GM12874 (cell line): ENCODE results near the gene OR52I2.

Experiments
- TF ChIP-seq, protein P1 (sequence below): IDR thresholded peaks from 2 replicates; pipeline ENCODE4 v1.5.1; 2011; ENCODE audit warnings: low read depth, mild to moderate bottlenecking, control low read depth, low read length, moderate library complexity; ENCODE audit not compliant: insufficient read depth

OR52I2 gene

DNA sequence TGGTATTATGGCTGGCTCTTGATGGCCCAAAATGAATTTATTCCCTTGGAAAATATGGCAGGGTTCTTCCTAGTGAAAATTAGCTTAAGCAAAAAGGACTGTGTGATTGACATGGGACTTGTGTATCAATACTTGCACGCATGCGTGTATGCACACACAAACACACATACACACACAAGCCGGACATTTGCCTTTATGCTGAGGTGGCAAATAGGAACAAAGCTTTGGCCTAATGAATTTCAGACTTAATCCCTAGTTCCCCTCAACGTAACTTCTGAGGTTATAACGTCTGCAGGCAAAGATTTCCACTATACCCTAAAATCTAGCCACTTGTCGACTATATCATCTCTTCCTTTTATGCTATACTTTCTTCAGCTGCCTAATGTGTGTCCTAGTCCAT, 2.9 kb upstream of the OR52I2 start:
- TF ChIP-seq, protein P1, sequence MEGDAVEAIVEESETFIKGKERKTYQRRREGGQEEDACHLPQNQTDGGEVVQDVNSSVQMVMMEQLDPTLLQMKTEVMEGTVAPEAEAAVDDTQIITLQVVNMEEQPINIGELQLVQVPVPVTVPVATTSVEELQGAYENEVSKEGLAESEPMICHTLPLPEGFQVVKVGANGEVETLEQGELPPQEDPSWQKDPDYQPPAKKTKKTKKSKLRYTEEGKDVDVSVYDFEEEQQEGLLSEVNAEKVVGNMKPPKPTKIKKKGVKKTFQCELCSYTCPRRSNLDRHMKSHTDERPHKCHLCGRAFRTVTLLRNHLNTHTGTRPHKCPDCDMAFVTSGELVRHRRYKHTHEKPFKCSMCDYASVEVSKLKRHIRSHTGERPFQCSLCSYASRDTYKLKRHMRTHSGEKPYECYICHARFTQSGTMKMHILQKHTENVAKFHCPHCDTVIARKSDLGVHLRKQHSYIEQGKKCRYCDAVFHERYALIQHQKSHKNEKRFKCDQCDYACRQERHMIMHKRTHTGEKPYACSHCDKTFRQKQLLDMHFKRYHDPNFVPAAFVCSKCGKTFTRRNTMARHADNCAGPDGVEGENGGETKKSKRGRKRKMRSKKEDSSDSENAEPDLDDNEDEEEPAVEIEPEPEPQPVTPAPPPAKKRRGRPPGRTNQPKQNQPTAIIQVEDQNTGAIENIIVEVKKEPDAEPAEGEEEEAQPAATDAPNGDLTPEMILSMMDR: no peak

DNA sequence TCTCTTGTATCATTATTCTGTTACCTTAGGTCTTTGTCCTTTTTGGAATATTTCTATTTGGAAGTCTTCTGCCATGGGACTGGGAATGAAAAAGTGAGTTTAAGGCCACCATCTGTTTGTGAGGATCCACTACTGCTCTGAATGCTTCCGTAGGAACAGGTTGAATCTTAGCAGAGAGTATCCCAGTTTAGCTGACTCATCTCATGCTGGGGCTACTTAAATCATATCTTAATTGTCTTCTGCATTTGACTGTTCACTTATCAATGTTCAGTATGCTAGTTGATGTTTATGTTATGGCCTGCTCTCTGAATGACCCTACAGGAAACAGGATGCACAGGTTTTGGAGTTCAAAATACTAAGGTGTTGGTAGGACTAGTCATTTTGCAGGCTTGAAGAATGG, 1.4 kb upstream of the OR52I2 start:
- TF ChIP-seq, protein P1: no peak

DNA sequence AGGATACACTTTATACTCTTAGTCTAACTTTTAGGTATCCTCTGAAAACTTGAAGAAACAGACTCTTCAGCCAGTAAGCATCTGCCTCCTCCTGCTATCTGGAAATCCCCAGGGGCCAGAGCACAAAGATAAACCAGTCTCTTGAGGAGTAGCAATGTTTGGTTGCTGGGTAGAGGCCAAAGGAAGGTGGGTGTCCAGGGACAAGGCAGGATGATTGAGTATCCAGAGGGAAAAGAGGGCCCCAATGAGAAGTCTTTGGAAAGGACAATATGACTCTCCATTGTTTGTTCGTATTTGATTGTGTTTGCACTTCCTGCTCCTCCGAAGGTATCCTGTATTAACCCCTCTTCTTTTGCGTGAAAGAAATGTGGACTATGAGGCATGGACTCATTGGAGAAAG, 7.5 kb downstream of the OR52I2 start:
- TF ChIP-seq, protein P1: no peak

DNA sequence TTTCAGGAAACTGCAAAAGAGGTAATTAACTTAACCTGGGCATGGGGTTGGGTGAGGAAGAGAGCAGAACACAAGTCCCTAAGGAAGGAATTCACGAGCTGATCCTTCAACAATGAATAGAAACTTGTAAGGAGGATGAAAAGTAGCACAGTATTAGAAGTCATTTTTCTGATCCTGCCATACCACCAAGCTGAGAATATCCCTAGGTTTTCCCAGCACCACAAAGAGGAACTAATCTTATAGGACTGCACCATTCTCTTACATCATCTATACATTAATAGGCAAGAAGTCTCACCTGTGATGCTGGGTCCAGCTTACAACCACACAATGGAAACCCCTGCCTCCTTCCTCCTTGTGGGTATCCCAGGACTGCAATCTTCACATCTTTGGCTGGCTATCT, 12.2 kb downstream of the OR52I2 start, which contains the start of gene OR52I1:
TSS of gene OR52I1 (plus strand) at position 301 of the 400 bp plus-strand sequence. CDS start at position 301, 0 bp downstream.
- TF ChIP-seq, protein P1: no peak

DNA sequence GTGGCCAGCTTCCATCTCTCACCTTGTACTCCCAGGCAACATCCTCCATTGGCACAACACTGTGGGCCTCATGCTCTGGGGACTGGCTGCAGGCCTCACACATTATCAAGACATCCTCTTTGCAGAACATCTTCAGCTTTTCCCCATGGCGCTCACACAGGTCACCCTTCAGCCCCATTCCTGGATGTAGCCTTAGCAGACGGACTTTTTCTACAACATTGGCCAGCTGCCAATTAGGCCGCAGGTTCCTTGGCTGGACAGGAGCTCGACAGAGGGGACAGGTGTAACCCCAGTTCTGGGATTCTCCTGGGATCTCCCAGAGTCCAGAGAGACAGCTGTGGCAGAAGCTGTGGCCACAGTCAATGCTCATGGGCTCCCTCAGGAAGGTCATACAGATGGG, 23.5 kb downstream of the OR52I2 start:
- TF ChIP-seq, protein P1: no peak

DNA sequence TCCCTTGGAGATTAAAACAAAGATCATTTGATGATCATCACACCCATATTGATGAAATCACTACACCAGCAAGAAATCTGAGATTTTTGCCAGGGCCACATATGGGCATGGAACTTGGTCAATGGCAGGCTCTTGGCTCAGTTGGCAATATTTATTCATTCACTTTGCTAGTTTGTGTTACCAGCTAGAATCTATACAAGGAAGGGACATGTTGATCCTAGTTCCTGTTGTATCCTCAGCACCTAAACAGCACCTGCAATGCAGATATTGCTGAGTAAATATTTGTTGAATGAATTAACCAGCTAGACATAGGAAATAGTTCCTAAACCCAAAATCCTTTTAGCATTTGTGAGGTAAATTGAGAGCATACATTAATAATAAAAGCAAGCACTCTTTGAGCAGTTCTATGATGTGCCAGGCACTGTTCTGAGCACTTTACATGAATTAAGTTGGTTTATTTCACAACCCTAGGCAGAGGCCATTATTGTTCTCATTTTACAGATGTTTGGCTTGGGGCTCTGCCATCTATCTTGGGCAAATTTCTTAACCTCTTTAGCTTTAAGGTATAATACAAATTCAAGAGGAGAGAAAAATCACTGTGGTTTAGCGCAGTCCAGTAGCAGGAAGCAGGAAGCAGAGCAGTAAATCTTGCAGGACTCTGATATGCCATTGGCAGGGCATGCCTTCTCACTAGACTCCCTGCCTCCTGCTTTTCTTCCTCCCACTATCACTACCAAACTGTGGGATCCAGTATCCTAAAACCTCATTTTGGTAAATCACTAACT, 24.9 kb downstream of the OR52I2 start:
- TF ChIP-seq, protein P1: no peak

DNA sequence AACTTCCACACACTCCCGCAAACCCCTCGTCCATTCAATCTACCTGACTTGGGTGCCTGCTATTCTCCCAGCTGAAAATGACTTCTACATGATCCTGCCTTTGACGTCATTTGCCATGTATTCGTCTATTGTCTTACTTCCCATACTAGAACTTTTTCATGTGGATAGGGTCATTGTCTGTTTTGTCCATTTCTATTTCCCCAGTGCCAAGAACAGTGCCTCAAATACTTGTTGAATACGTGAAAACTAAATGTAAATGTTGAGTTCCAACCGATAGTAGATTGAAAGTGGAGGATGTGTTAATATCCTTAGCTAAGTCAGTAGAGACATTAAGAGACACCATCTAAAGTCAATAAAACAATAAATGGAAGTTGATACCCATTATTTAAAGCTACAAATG, 25.6 kb downstream of the OR52I2 start:
- TF ChIP-seq, protein P1: no peak
